Astrocyte (in vitro differentiated cells and primary cell): Measurements from ENCODE around the gene CNOT4. TPM values are rescaled to one million over a fixed set of nuclear protein-coding genes. Genes with fewer than 3 reads are reported as not detected.

ENCODE experiments used
- DNase-seq: peaks from one replicate; pipeline ENCODE4 v3.0.0-alpha.2; 2010; ENCODE audit warnings: low read depth
- FAIRE-seq: peaks from 2 replicates; lab custom pipeline; 2011; peaks lifted over from hg19 to GRCh38; lab: Jason Lieb, UNC
- H2AFZ ChIP-seq: 2 replicates; pipeline ENCODE4 v1.6.0; 2012; ENCODE audit warnings: low read depth, low read length, inconsistent platforms
- H3K27ac ChIP-seq: 2 replicates; pipeline ENCODE4 v1.5.1; 2011; ENCODE audit warnings: low read depth, low read length, inconsistent platforms
- H3K27me3 ChIP-seq: 2 replicates; pipeline ENCODE4 v1.6.0; 2011; ENCODE audit warnings: low read length, inconsistent platforms; ENCODE audit not compliant: insufficient read depth
- H3K36me3 ChIP-seq: 2 replicates; pipeline ENCODE4 v1.5.1; 2011; ENCODE audit warnings: low read length, inconsistent platforms; ENCODE audit not compliant: insufficient read depth
- H3K4me1 ChIP-seq: 2 replicates; pipeline ENCODE4 v1.5.1; 2011; ENCODE audit warnings: low read length, inconsistent platforms; ENCODE audit not compliant: insufficient read depth
- H3K4me2 ChIP-seq: 2 replicates; pipeline ENCODE4 v1.6.0; 2012; ENCODE audit warnings: low read length, inconsistent platforms
- H3K4me3 ChIP-seq: 2 replicates; pipeline ENCODE4 v1.5.1; 2011; ENCODE audit warnings: low read depth, mild to moderate bottlenecking, low read length, inconsistent platforms; ENCODE audit not compliant: insufficient read depth
- H3K79me2 ChIP-seq: 2 replicates; pipeline ENCODE4 v1.6.0; 2012; ENCODE audit warnings: mild to moderate bottlenecking, low read length, inconsistent platforms; ENCODE audit not compliant: insufficient read depth
- H3K9ac ChIP-seq: 2 replicates; pipeline ENCODE4 v1.6.0; 2012; ENCODE audit warnings: mild to moderate bottlenecking, low read length, inconsistent platforms
- H3K9me3 ChIP-seq: 2 replicates; pipeline ENCODE4 v1.5.1; 2012; ENCODE audit warnings: low read depth, mild to moderate bottlenecking, low read length, inconsistent platforms; ENCODE audit not compliant: insufficient read depth
- H4K20me1 ChIP-seq: 2 replicates; pipeline ENCODE4 v1.6.0; 2012; ENCODE audit warnings: low read length, inconsistent platforms; ENCODE audit not compliant: insufficient read depth
- H3K27ac Mint-ChIP-seq: one replicate; pipeline ENCODE4 v1.8.0; 2021; ENCODE audit warnings: mild to moderate bottlenecking, mixed read lengths; ENCODE audit not compliant: unreplicated experiment
- H3K27me3 Mint-ChIP-seq: one replicate; pipeline ENCODE4 v1.8.0; 2021; ENCODE audit warnings: low read depth, mixed read lengths; ENCODE audit not compliant: unreplicated experiment
- H3K36me3 Mint-ChIP-seq: one replicate; pipeline ENCODE4 v1.8.0; 2021; ENCODE audit warnings: low read depth, mixed read lengths; ENCODE audit not compliant: unreplicated experiment
- H3K4me1 Mint-ChIP-seq: one replicate; pipeline ENCODE4 v1.8.0; 2021; ENCODE audit warnings: low read depth, mixed read lengths; ENCODE audit not compliant: unreplicated experiment
- H3K4me3 Mint-ChIP-seq: one replicate; pipeline ENCODE4 v1.8.0; 2021; ENCODE audit warnings: mild to moderate bottlenecking, moderate library complexity, mixed read lengths; ENCODE audit not compliant: unreplicated experiment
- H3K9me3 Mint-ChIP-seq: one replicate; pipeline ENCODE4 v1.8.0; 2021; ENCODE audit warnings: mild to moderate bottlenecking, mixed read lengths; ENCODE audit not compliant: unreplicated experiment
- CTCF ChIP-seq: IDR thresholded peaks from 2 replicates; pipeline ENCODE4 v1.5.1; 2011; ENCODE audit warnings: low read depth, mild to moderate bottlenecking, inconsistent platforms, low read length, moderate library complexity; ENCODE audit not compliant: insufficient read depth
- EZH2 ChIP-seq: IDR thresholded peaks from 2 replicates; pipeline ENCODE4 v1.6.1; 2012; ENCODE audit warnings: mild to moderate bottlenecking, low read length, inconsistent platforms; ENCODE audit not compliant: insufficient read depth
- total RNA-seq: library from RNA; stranded (reverse); gene quantifications from 2 replicates; pipeline ENCODE4 v1.2.1, GENCODE V29; 2021

The CNOT4 gene
- total RNA-seq, 1 donor from 2014 or later = 24.9 TPM

GRCh38 chr7:135342887-135343286, 167.0 kb downstream of the CNOT4 start:
- H3K4me1 Mint-ChIP-seq = no peaks in the 10 kb centered on the region
- Histone ChIP-seq H3K4me1 (no peaks in the 10 kb centered on the region), H4K20me1 (no peaks in the 10 kb centered on the region), H3K27me3 (no peaks in the 10 kb centered on the region), H3K9ac (no peak overlapping the region), H3K4me3 (no peak overlapping the region), H3K4me2 (no peak overlapping the region), H3K27ac (no peak overlapping the region), H3K79me2 (no peaks in the 10 kb centered on the region), H3K36me3 (no peaks in the 10 kb centered on the region), H2AFZ (no peak overlapping the region), H3K9me3 (no peaks in the 10 kb centered on the region)
- FAIRE-seq (no peak), DNase-seq (no peak)
- peaks cover 43% of the 10 kb centered on the region for H3K27me3 Mint-ChIP-seq
- no peak for TF ChIP-seq EZH2
- TF ChIP-seq CTCF = no peak
- no peak overlapping the region for H3K27ac Mint-ChIP-seq
- no peak overlapping the region for H3K4me3 Mint-ChIP-seq
- no peaks in the 10 kb centered on the region for H3K9me3 Mint-ChIP-seq
- no peaks in the 10 kb centered on the region for H3K36me3 Mint-ChIP-seq

DNA sequence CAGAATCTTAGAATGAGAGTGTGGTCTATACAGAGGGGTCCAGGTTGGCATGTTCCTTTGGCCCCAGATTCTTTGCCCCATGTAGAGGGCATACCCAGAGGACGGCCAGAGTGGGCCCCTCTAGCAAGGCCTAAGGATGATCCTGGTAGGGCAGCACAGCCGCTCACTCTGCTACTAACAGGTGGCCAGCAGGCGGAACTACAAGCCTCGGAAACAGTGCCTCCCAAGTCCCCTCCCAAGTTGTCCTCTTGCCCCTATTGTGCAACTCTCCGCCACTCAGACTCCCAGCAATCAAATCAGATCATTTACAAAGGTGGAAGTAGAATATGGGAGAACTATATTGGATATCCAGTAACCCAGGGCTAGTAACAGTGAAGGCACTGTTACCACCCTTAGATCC, 168.9 kb downstream of the CNOT4 start:
- Mint-ChIP-seq H3K4me3 (no peak overlapping the region), H3K27me3 (peaks cover 49% of the 10 kb centered on the region), H3K27ac (no peak overlapping the region), H3K36me3 (no peaks in the 10 kb centered on the region), H3K9me3 (no peaks in the 10 kb centered on the region), H3K4me1 (no peaks in the 10 kb centered on the region)
- Histone ChIP-seq H3K27me3 (no peaks in the 10 kb centered on the region), H2AFZ (no peak overlapping the region), H3K4me2 (no peak overlapping the region), H3K36me3 (no peaks in the 10 kb centered on the region), H3K79me2 (no peaks in the 10 kb centered on the region), H4K20me1 (no peaks in the 10 kb centered on the region), H3K27ac (no peak overlapping the region), H3K9ac (no peak overlapping the region), H3K4me3 (no peak overlapping the region), H3K4me1 (no peaks in the 10 kb centered on the region), H3K9me3 (no peaks in the 10 kb centered on the region)
- DNase-seq = no peak
- TF ChIP-seq CTCF (no peak), EZH2 (no peak)
- no peak for FAIRE-seq

- Histone ChIP-seq H3K9ac (no peak overlapping the region), H3K4me2 (no peak overlapping the region), H3K27me3 (no peaks in the 10 kb centered on the region), H3K9me3 (no peaks in the 10 kb centered on the region), H3K27ac (no peak overlapping the region), H3K4me3 (no peak overlapping the region), H3K79me2 (no peaks in the 10 kb centered on the region), H3K4me1 (peaks cover 3% of the 10 kb centered on the region), H3K36me3 (no peaks in the 10 kb centered on the region), H4K20me1 (no peaks in the 10 kb centered on the region), H2AFZ (no peak overlapping the region)
- no peaks in the 10 kb centered on the region for H3K36me3 Mint-ChIP-seq
- DNase-seq = no peak
- H3K4me1 Mint-ChIP-seq = no peaks in the 10 kb centered on the region
- peaks cover 33% of the 10 kb centered on the region for H3K27me3 Mint-ChIP-seq
- no peak overlapping the region for H3K4me3 Mint-ChIP-seq
- H3K9me3 Mint-ChIP-seq = no peaks in the 10 kb centered on the region
- TF ChIP-seq EZH2 (no peak), CTCF (no peak)
- no peak overlapping the region for H3K27ac Mint-ChIP-seq
- no peak for FAIRE-seq
These were observed 171.8 kb downstream of the CNOT4 start for GRCh38 chr7:135337977-135338550.
